Aorta (tissue), 5 donors: Measurements from ENCODE around the gene SLC6A7. TPM values are rescaled to one million over a fixed set of nuclear protein-coding genes. Genes with fewer than 3 reads are reported as not detected.

Source experiments
- ATAC-seq: fragments of 200-7000 bp; cut with Tn5 transposase; one replicate; pipeline ENCODE4 v1.9.1; 2022; ENCODE audit warnings: moderate library complexity; ENCODE audit not compliant: low FRiP score
- DNase-seq, 2 donors: peaks; one replicate each; pipeline ENCODE4 v3.0.0-alpha.2; 2020
- H3K27ac ChIP-seq, 2 donors: one replicate each; pipeline ENCODE4 v1.5.1; 2013; ENCODE audit warnings: low read length in 2 of 2, mild to moderate bottlenecking in 2 of 2, moderate library complexity in 2 of 2, control low read depth in 1 of 2, inconsistent platforms in 1 of 2, low read depth in 1 of 2
- H3K27me3 ChIP-seq, 2 donors: one replicate each; pipeline ENCODE4 v1.6.1; 2013; ENCODE audit warnings: control low read depth in 1 of 2, low read length in 1 of 2, mild to moderate bottlenecking in 1 of 2, moderate library complexity in 1 of 2; ENCODE audit not compliant: insufficient read depth in 2 of 2, control insufficient read depth in 1 of 2
- H3K36me3 ChIP-seq, 2 donors: one replicate each; pipeline ENCODE4 v1.6.1; 2013; ENCODE audit warnings: control low read depth in 1 of 2, low read length in 1 of 2, mild to moderate bottlenecking in 1 of 2; ENCODE audit not compliant: insufficient read depth in 2 of 2, control insufficient read depth in 1 of 2
- H3K4me1 ChIP-seq, 2 donors: one replicate each; pipeline ENCODE4 v1.6.1; 2013; ENCODE audit warnings: low read length in 2 of 2, control low read depth in 1 of 2, mild to moderate bottlenecking in 1 of 2, moderate library complexity in 1 of 2; ENCODE audit not compliant: insufficient read depth in 2 of 2, control insufficient read depth in 1 of 2
- H3K4me3 ChIP-seq, 2 donors: one replicate each; pipeline ENCODE4 v1.5.1; 2013; ENCODE audit warnings: low read length in 2 of 2, control low read depth in 1 of 2, mild to moderate bottlenecking in 1 of 2
- H3K9me3 ChIP-seq: one replicate; pipeline ENCODE4 v1.6.1; 2013; ENCODE audit warnings: mild to moderate bottlenecking, low read length; ENCODE audit not compliant: control insufficient read depth
- WGBS, 2 donors: extraction: QIAGEN DNeasy Blood & Tissue Kit; methylation state at CpG; one replicate each; pipeline ENCODE4 v1.1.7; 2013; 5-methylcytosine and 5-hydroxymethylcytosine counted together
- intact Hi-C, 2 donors: fragments of 100-400 bp; cut with DNase I; formaldehyde crosslinking; loops; one replicate each; pipeline versions ENCODE4 v1.14.2 to v1.15.0; 2022
- polyA plus RNA-seq, 2 donors: library from polyadenylated mRNA; stranded (reverse); fragments of 200-250 nt; gene quantifications; one replicate each; pipeline ENCODE4 v1.2.3, GENCODE V29; 2013
- total RNA-seq, 2 donors: library from RNA; stranded (reverse); fragmentation: NEBNext Ultra II Directional; extraction: Animal tissue kit (Norgen Biotek cat#: 25700); gene quantifications; one replicate each; pipeline ENCODE4 v1.2.1, GENCODE V29; 2021
- donor health status: healthy with polysubstance abuse.
- donor health status: Bipolar disorder and iron deficiency.
- donor health status: DM: no; HTN: no; CAD: no.
- donor health status: DM: no; HTN: no; CAD: no.
- donor health status: DM: yes; HTN: yes; CAD: no.

The SLC6A7 gene
- total and polyA plus RNA-seq, 4 donors = 0.25 to 0.41 TPM; not detected in 2

DNA sequence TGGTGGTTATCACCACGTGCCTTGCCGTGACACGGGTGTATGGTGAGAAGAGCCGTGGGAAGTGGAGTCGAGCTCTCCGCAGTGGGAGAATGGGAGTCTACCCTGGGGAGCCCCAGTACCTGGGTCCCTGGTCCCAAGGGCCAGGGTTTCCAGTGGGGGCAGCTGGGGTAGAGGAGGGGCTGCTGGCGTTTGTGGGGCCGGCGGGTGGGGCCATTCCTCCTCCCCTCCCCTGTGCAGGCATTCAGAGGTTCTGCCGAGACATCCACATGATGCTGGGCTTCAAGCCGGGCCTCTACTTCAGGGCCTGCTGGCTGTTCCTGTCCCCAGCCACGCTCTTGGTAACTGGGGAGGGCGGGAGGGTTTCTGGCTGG is 14.7 kb downstream of the SLC6A7 start:
- intact Hi-C loops = no loop called here
- ATAC-seq (no peak), DNase-seq (no peak)
- 96% methylated on average over 13 of the region's 13 CpGs for WGBS, 2 donors
- Histone ChIP-seq H3K27ac (no peak overlapping the region), H3K9me3 (no peaks in the 10 kb centered on the region), H3K27me3 (no peaks in the 10 kb centered on the region), H3K4me1 (no peaks in the 10 kb centered on the region), H3K36me3 (no peaks in the 10 kb centered on the region), H3K4me3 (no peak overlapping the region)

GRCh38 chr5:150206098-150206778 is 16.4 kb downstream of the SLC6A7 start:
- intact Hi-C loops = no loop called here
- 88 to 93% methylated on average over 6 of the region's 6 CpGs for WGBS, 2 donors
- H3K36me3 ChIP-seq = no peaks in the 10 kb centered on the region
- no peaks in the 10 kb centered on the region for H3K9me3 ChIP-seq
- DNase-seq (no peak), ATAC-seq (no peak)
- no peaks in the 10 kb centered on the region for H3K27me3 ChIP-seq
- H3K4me3 ChIP-seq = no peak overlapping the region
- H3K4me1 ChIP-seq = no peaks in the 10 kb centered on the region
- no peak overlapping the region for H3K27ac ChIP-seq

GRCh38 chr5:150206779-150207115 is 16.9 kb downstream of the SLC6A7 start:
- Histone ChIP-seq H3K27ac (no peak overlapping the region), H3K9me3 (no peaks in the 10 kb centered on the region), H3K36me3 (no peaks in the 10 kb centered on the region), H3K27me3 (no peaks in the 10 kb centered on the region), H3K4me1 (no peaks in the 10 kb centered on the region), H3K4me3 (no peak overlapping the region)
- intact Hi-C loops = no loop called here
- WGBS, 2 donors = 93 to 95% methylated on average over 6 of the region's 6 CpGs
- ATAC-seq = no peak
- no peak for DNase-seq

- Histone ChIP-seq H3K27ac (no peak overlapping the region), H3K4me3 (no peak overlapping the region), H3K9me3 (no peaks in the 10 kb centered on the region), H3K36me3 (no peaks in the 10 kb centered on the region), H3K27me3 (no peaks in the 10 kb centered on the region), H3K4me1 (no peaks in the 10 kb centered on the region)
- intact Hi-C loops = no loop called here
- ATAC-seq = peak; percentile 57
- no peak for DNase-seq
- 68 to 78% methylated on average over 19 of the region's 19 CpGs for WGBS, 2 donors
Measured at GRCh38 chr5:150208187-150209098, 18.6 kb downstream of the SLC6A7 start.

GRCh38 chr5:150209099-150209635 is 19.3 kb downstream of the SLC6A7 start:
- intact Hi-C loops = no loop called here
- Histone ChIP-seq H3K36me3 (no peaks in the 10 kb centered on the region), H3K9me3 (no peaks in the 10 kb centered on the region), H3K27ac (no peak overlapping the region), H3K4me3 (no peak overlapping the region), H3K27me3 (no peaks in the 10 kb centered on the region), H3K4me1 (no peaks in the 10 kb centered on the region)
- DNase-seq (peak; percentile 73 to 80), ATAC-seq (no peak)
- 71 to 74% methylated on average over 21 of the region's 21 CpGs for WGBS, 2 donors

GRCh38 chr5:150210644-150211043 is 20.8 kb downstream of the SLC6A7 start:
- DNase-seq (no peak), ATAC-seq (no peak)
- Histone ChIP-seq H3K9me3 (no peaks in the 10 kb centered on the region), H3K4me1 (no peaks in the 10 kb centered on the region), H3K36me3 (no peaks in the 10 kb centered on the region), H3K27ac (no peak overlapping the region), H3K4me3 (no peak overlapping the region), H3K27me3 (no peaks in the 10 kb centered on the region)
- WGBS, 2 donors = 82 to 86% methylated on average over 6 of the region's 6 CpGs
- intact Hi-C loops = no loop called here

DNA sequence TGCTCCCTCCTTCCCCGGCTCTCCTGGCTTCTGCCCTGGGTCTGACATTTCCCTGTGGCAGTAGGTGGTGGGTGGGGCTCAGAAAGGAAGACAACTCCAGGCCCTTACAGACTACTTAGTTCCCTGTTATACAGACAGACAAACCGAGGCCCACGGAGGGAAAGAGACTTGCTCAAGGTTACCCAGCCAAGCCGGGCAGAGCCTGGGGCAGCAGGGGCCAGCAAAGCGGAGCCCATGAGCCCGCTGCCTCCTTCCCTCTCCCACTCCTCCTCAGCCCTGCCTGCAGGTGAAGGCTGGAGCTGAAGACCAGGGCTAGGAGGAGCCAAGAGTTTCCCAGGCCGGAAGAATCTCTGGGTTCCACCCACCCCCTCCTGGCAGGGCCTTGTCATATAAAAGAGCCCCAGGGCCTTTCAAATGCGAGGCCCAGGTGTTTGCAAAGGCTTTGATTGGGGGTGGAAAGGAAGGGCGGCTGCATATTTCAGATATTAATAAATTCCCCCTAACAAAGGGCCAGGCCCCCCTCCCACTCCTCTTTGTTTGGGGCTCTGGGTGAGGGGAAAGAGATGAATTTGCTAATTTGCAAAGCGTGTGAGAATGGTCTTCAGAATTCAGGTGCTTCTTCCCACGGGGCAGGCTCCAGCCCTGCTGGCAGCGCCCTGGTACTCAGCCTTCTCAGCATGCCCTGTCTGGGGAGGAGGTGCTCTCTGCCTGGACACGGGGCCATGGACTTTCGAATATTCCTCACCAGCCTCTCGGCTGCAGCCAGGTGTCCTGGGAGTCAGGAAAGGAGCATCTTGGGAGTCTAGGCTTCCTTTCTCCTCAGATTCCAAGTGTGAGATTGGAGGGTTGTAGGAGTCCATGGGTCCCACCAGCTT is 21.5 kb downstream of the SLC6A7 start:
- no peak overlapping the region for H3K27ac ChIP-seq
- no peak for DNase-seq
- WGBS, 2 donors = 85% methylated on average over 15 of the region's 15 CpGs
- H3K4me3 ChIP-seq = no peak overlapping the region
- H3K27me3 ChIP-seq = no peaks in the 10 kb centered on the region
- H3K9me3 ChIP-seq = no peaks in the 10 kb centered on the region
- H3K4me1 ChIP-seq = no peaks in the 10 kb centered on the region
- H3K36me3 ChIP-seq = no peaks in the 10 kb centered on the region
- no peak for ATAC-seq
- intact Hi-C loops = no loop called here

- WGBS, 2 donors = 86 to 89% methylated on average over 6 of the region's 6 CpGs
- Histone ChIP-seq H3K4me3 (no peak overlapping the region), H3K27ac (no peak overlapping the region), H3K4me1 (no peaks in the 10 kb centered on the region), H3K36me3 (no peaks in the 10 kb centered on the region), H3K9me3 (no peaks in the 10 kb centered on the region), H3K27me3 (no peaks in the 10 kb centered on the region)
- intact Hi-C loops = no loop called here
- ATAC-seq (no peak), DNase-seq (no peak)
Measured at GRCh38 chr5:150213530-150213929, 23.7 kb downstream of the SLC6A7 start.
